ENCODE data around the gene HPSE2.
"Not testable (repeated sequence)": the region's sequence is repeated elsewhere in the genome, so short reads cannot be mapped to it uniquely, and the experiment has no call there.

HPSE2 gene

GRCh38 chr10:99248824-99249223, 13.2 kb upstream of the HPSE2 start:
- no peaks in the 10 kb centered on the region for H3K4me1 Mint-ChIP-seq
- peaks cover 11% of the 10 kb centered on the region for H3K36me3 Mint-ChIP-seq (ENCODE audit: low read depth)
- H3K27ac Mint-ChIP-seq = no peak overlapping the region
- TF ChIP-seq CTCF (IDR thresholded peaks at IDR 0.05; ENCODE audit: unreplicated experiment in 3 of 3) = no peak
- no peak overlapping the region for H3K4me3 Mint-ChIP-seq
- peaks cover 42% of the 10 kb centered on the region for H3K9me3 Mint-ChIP-seq
- no peaks in the 10 kb centered on the region for H3K27me3 Mint-ChIP-seq (ENCODE audit: low read depth)

GRCh38 chr10:99247893-99248292, 12.2 kb upstream of the HPSE2 start:
- not testable (repeated sequence) for H3K27me3 Mint-ChIP-seq (ENCODE audit: low read depth); H3K27ac Mint-ChIP-seq; H3K4me3 Mint-ChIP-seq; H3K4me1 Mint-ChIP-seq
- H3K9me3 Mint-ChIP-seq = peaks cover 40% of the 10 kb centered on the region
- peaks cover 11% of the 10 kb centered on the region for H3K36me3 Mint-ChIP-seq (ENCODE audit: low read depth)

- Mint-ChIP-seq H3K27ac (no peak overlapping the region), H3K4me1 (peaks cover 38% of the 10 kb centered on the region), H3K9me3 (no peaks in the 10 kb centered on the region), H3K4me3 (peak overlapping the region; percentile 77 to 89 (median 78)), H3K27me3 (ENCODE audit: low read depth) (peaks cover 79% of the 10 kb centered on the region), H3K36me3 (ENCODE audit: low read depth) (no peaks in the 10 kb centered on the region)
- TF ChIP-seq CTCF (IDR thresholded peaks at IDR 0.05; ENCODE audit: unreplicated experiment in 3 of 3) = no peak
Observed at GRCh38 chr10:99236627-99237309, 1.1 kb upstream of the HPSE2 start.

- Mint-ChIP-seq H3K27ac (peak overlapping the region in 2 of 3 experiments; percentile 3 to 11), H3K4me1 (peaks cover 38% of the 10 kb centered on the region), H3K9me3 (no peaks in the 10 kb centered on the region), H3K36me3 (ENCODE audit: low read depth) (no peaks in the 10 kb centered on the region), H3K27me3 (ENCODE audit: low read depth) (peaks cover 88% of the 10 kb centered on the region), H3K4me3 (peak overlapping the region; percentile 63 to 89 (median 78))
- no peak for TF ChIP-seq CTCF (IDR thresholded peaks at IDR 0.05; ENCODE audit: unreplicated experiment in 3 of 3)
Observed at GRCh38 chr10:99234791-99235657, 628 bp downstream of the HPSE2 start.

- peaks cover 42% of the 10 kb centered on the region for H3K4me1 Mint-ChIP-seq
- H3K36me3 Mint-ChIP-seq (ENCODE audit: low read depth) = no peaks in the 10 kb centered on the region
- no peaks in the 10 kb centered on the region for H3K9me3 Mint-ChIP-seq
- H3K27me3 Mint-ChIP-seq (ENCODE audit: low read depth) = peaks cover 95% of the 10 kb centered on the region
- H3K27ac Mint-ChIP-seq = peak overlapping the region in 2 of 3 experiments; percentile 3 to 37
- H3K4me3 Mint-ChIP-seq = peak overlapping the region; percentile 63 to 89 (median 78)
- TF ChIP-seq CTCF (IDR thresholded peaks at IDR 0.05; ENCODE audit: unreplicated experiment in 3 of 3) = no peak
Observed at GRCh38 chr10:99234041-99234790, 1.4 kb downstream of the HPSE2 start.

GRCh38 chr10:99233689-99234037, 2.0 kb downstream of the HPSE2 start:
- TF ChIP-seq CTCF (IDR thresholded peaks at IDR 0.05; ENCODE audit: unreplicated experiment in 3 of 3) = no peak
- Mint-ChIP-seq H3K36me3 (ENCODE audit: low read depth) (no peaks in the 10 kb centered on the region), H3K9me3 (no peaks in the 10 kb centered on the region), H3K27me3 (ENCODE audit: low read depth) (peaks cover 96% of the 10 kb centered on the region), H3K4me1 (peaks cover 42% of the 10 kb centered on the region), H3K4me3 (peak overlapping the region; percentile 63 to 89 (median 78)), H3K27ac (peak overlapping the region; percentile 3 to 65 (median 37))
